ENCODE data around the gene MRPS21. TPM values are rescaled to one million over a fixed set of nuclear protein-coding genes. Genes with fewer than 3 reads are reported as not detected.

MRPS21 gene
- total and polyA plus RNA-seq, 2 experiments from 2014 or later: 41.9 to 82.5 TPM

DNA sequence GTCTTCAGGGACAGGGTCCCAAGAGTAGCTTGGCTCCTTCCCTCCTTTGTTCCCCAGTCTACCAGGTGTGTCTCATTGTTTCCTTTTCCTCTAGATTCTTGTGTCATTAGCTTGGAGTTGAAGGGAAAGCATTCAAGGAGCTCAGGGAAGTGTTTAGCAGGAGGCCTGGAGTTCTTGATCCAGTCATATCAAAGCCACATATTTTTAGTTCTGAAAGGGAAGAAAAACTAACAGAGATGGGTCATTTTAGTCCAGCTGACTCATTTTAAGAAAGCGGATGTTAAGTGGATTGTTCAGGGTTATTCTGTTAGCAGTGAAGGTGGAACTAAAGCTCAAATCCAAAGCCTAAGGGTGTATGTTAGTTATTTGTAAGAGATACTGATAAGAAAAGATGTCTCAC lies 20.4 kb upstream of the MRPS21 start:
- no peaks in the 10 kb centered on the region for H3K9me2 ChIP-seq (replicated peaks; ENCODE audit: insufficient read depth)
- peak overlapping the region; percentile 89 for H3K27ac ChIP-seq
- no peak for TF ChIP-seq EZH2phosphoT487 (IDR thresholded peaks at IDR 0.05; ENCODE audit: low read depth, severe bottlenecking, unreplicated experiment)
- TF ChIP-seq, protein P1, sequence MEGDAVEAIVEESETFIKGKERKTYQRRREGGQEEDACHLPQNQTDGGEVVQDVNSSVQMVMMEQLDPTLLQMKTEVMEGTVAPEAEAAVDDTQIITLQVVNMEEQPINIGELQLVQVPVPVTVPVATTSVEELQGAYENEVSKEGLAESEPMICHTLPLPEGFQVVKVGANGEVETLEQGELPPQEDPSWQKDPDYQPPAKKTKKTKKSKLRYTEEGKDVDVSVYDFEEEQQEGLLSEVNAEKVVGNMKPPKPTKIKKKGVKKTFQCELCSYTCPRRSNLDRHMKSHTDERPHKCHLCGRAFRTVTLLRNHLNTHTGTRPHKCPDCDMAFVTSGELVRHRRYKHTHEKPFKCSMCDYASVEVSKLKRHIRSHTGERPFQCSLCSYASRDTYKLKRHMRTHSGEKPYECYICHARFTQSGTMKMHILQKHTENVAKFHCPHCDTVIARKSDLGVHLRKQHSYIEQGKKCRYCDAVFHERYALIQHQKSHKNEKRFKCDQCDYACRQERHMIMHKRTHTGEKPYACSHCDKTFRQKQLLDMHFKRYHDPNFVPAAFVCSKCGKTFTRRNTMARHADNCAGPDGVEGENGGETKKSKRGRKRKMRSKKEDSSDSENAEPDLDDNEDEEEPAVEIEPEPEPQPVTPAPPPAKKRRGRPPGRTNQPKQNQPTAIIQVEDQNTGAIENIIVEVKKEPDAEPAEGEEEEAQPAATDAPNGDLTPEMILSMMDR (IDR thresholded peaks at IDR 0.05; ENCODE audit: poor library complexity): no peak
- no peak for TF ChIP-seq EZH2 (IDR thresholded peaks at IDR 0.05; ENCODE audit: borderline replicate concordance)
- H3K4me1 ChIP-seq (ENCODE audit: insufficient read depth): peaks cover 12% of the 10 kb centered on the region
- H2AFZ ChIP-seq: no peak overlapping the region
- no peaks in the 10 kb centered on the region for H3K9me3 ChIP-seq (ENCODE audit: low read depth)
- H3K4me3 ChIP-seq: no peak overlapping the region
- H3K36me3 ChIP-seq (replicated peaks; ENCODE audit: insufficient read depth, low read depth): no peaks in the 10 kb centered on the region
- H3K27me3 ChIP-seq: no peaks in the 10 kb centered on the region
- WGBS (ENCODE audit: low lambda C conversion rate, missing lambda C conversion rate): 76% methylated on average over 1 of the region's 1 CpG
- peak overlapping the region; percentile 77 for H3K4me2 ChIP-seq
- no peaks in the 10 kb centered on the region for H4K20me1 ChIP-seq (ENCODE audit: insufficient read depth, poor library complexity, severe bottlenecking)
- peaks cover 4% of the 10 kb centered on the region for H3K79me2 ChIP-seq
- no peak for DNase-seq (ENCODE audit: low spot score)

DNA sequence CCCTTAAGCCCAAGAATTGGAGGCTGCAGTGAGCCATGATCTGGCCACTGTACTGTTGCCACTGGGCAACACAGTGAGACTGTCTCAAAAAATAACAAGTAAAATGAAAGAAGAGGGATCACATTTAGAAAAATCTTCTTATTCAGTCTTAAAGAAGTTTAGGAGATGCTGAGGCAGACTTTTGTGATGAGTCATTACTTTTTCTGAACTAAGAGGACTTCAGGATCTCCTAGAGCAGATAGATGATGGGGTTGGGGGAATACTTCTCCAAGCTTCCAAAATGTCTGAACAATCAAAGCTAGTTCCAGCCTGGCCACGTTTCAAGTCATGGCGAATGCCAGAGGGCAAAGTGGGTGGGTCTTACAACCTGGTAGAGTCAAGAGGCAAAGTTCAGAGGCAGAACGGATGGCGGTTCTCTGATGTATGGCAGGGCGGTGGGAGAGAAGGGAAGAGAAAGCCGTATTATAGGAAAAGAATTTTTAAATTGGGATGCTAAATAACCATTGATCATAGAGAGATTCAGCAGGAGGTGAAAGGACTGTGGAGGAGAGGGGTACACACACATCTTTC lies 13.4 kb upstream of the MRPS21 start:
- no peaks in the 10 kb centered on the region for H3K9me2 ChIP-seq (replicated peaks; ENCODE audit: insufficient read depth)
- 82% methylated on average over 6 of the region's 6 CpGs for WGBS (ENCODE audit: low lambda C conversion rate, missing lambda C conversion rate)
- no peaks in the 10 kb centered on the region for H3K9me3 ChIP-seq (ENCODE audit: low read depth)
- H3K27ac ChIP-seq: no peak overlapping the region
- peak overlapping the region; percentile 84 for H3K4me2 ChIP-seq
- H4K20me1 ChIP-seq (ENCODE audit: insufficient read depth, poor library complexity, severe bottlenecking): no peaks in the 10 kb centered on the region
- no peak overlapping the region for H2AFZ ChIP-seq
- H3K79me2 ChIP-seq: no peaks in the 10 kb centered on the region
- TF ChIP-seq EZH2phosphoT487 (IDR thresholded peaks at IDR 0.05; ENCODE audit: low read depth, severe bottlenecking, unreplicated experiment) (no peak), EZH2 (IDR thresholded peaks at IDR 0.05; ENCODE audit: borderline replicate concordance) (no peak)
- TF ChIP-seq, protein P1 (IDR thresholded peaks at IDR 0.05; ENCODE audit: poor library complexity): no peak
- H3K27me3 ChIP-seq: no peaks in the 10 kb centered on the region
- H3K36me3 ChIP-seq (replicated peaks; ENCODE audit: insufficient read depth, low read depth): no peaks in the 10 kb centered on the region
- no peak overlapping the region for H3K4me3 ChIP-seq
- H3K4me1 ChIP-seq (ENCODE audit: insufficient read depth): no peaks in the 10 kb centered on the region
- no peak for DNase-seq (ENCODE audit: low spot score)

DNA sequence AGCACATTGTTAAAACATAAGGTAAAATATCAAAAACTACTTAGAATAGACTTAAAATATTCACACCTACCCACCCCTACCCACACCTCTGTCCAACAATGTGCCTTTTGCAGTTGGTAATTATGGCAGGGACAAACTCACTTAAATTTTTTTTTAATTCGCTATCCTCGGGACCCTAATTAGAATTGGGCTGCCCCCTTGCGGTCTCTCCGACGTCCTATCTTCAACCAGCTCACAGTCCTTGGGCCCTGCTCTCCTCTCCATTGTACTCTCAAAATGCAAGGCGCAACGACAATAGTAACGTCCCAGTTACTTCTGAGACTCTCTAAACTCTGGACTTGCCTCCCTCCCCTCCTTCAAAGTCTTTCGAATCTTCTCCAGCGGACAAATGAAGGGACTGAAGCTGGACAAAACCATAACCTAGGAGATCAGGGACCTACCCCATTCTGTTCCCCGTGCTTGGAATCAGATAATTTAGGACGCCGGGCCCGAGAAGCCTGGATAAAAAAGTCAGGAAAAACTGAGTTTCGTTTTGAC lies 12.4 kb upstream of the MRPS21 start:
- peak; percentile 79 for DNase-seq (ENCODE audit: low spot score)
- no peaks in the 10 kb centered on the region for H4K20me1 ChIP-seq (ENCODE audit: insufficient read depth, poor library complexity, severe bottlenecking)
- 5% methylated on average over 15 of the region's 15 CpGs for WGBS (ENCODE audit: low lambda C conversion rate, missing lambda C conversion rate)

More for the DNA sequence above, 12.4 kb upstream of the MRPS21 start:
- Histone ChIP-seq H3K27me3 (no peaks in the 10 kb centered on the region), H3K9me3 (ENCODE audit: low read depth) (no peaks in the 10 kb centered on the region), H3K4me2 (peak overlapping the region; percentile 84), H3K4me3 (peak overlapping the region; percentile 15), H3K9me2 (replicated peaks; ENCODE audit: insufficient read depth) (no peaks in the 10 kb centered on the region), H3K36me3 (replicated peaks; ENCODE audit: insufficient read depth, low read depth) (no peaks in the 10 kb centered on the region), H2AFZ (peak overlapping the region; percentile 75), H3K4me1 (ENCODE audit: insufficient read depth) (no peaks in the 10 kb centered on the region), H3K27ac (peak overlapping the region; percentile 87), H3K79me2 (no peaks in the 10 kb centered on the region)
- no peak for TF ChIP-seq EZH2phosphoT487 (IDR thresholded peaks at IDR 0.05; ENCODE audit: low read depth, severe bottlenecking, unreplicated experiment)
- TF ChIP-seq, protein P1 (IDR thresholded peaks at IDR 0.05; ENCODE audit: poor library complexity): peak; percentile 64
- TF ChIP-seq EZH2 (IDR thresholded peaks at IDR 0.05; ENCODE audit: borderline replicate concordance): no peak
